HepG2 (cell line): ENCODE data around the gene ESF1.
"Not testable (repeated sequence)": the region's sequence is repeated elsewhere in the genome, so short reads cannot be mapped to it uniquely, and the experiment has no call there.

ENCODE experiments used
- ATF7-NPFF ChIP-seq: sonication (generic); formaldehyde crosslinking; IDR thresholded peaks from 2 replicates; pipeline ENCODE4 v1.8.1; 2023; ENCODE audit warnings: mild to moderate bottlenecking, low read depth, missing genetic modification reagents, moderate library complexity
- FOXA1 ChIP-seq, 2 experiments: fragments of 450-650 bp in 1 of 2; sonication (generic) in 1 of 2; formaldehyde crosslinking in 1 of 2; IDR thresholded peaks; 2 replicates each; pipeline versions ENCODE4 v1.4.0 to v1.6.1; 2016 to 2020; ENCODE audit warnings: missing genetic modification reagents in 1 of 2
- HCFC1 ChIP-seq: fragments of 150-350 bp; IDR thresholded peaks from 2 replicates; pipeline ENCODE4 v1.6.1; 2014; ENCODE audit warnings: low read depth, low read length
- POLR2A ChIP-seq, 2 experiments: IDR thresholded peaks; 2 replicates each; pipeline ENCODE4 v1.6.1; 2011; ENCODE audit warnings: low read depth in 2 of 2, low read length in 2 of 2, mild to moderate bottlenecking in 1 of 2, moderate library complexity in 1 of 2; ENCODE audit not compliant: insufficient read depth in 1 of 2
- RFX5 ChIP-seq: IDR thresholded peaks from 2 replicates; pipeline ENCODE4 v1.6.1; 2011; ENCODE audit warnings: low read depth, low read length, improper control_type of control experiment
- RXRA ChIP-seq: sonication (generic); formaldehyde crosslinking; IDR thresholded peaks from 2 replicates; pipeline ENCODE4 v1.5.1; 2020; ENCODE audit warnings: missing genetic modification reagents
- TRIM24 ChIP-seq: sonication (generic); formaldehyde crosslinking; IDR thresholded peaks from 2 replicates; pipeline ENCODE4 v1.8.0; 2022; ENCODE audit warnings: mild to moderate bottlenecking, missing genetic modification reagents
- ZNF678 ChIP-seq: sonication (generic); formaldehyde crosslinking; IDR thresholded peaks from 2 replicates; pipeline ENCODE4 v1.4.0; 2020; ENCODE audit warnings: mild to moderate bottlenecking, missing genetic modification reagents
- ZNF782 ChIP-seq: sonication (generic); formaldehyde crosslinking; IDR thresholded peaks from 2 replicates; pipeline ENCODE4 v1.4.0; 2020; ENCODE audit warnings: missing genetic modification reagents, mild to moderate bottlenecking, borderline replicate concordance
- TF ChIP-seq, protein P1 (sequence below): sonication (generic); formaldehyde crosslinking; IDR thresholded peaks from 2 replicates; pipeline ENCODE4 v1.4.0; 2020; ENCODE audit warnings: low read depth, mild to moderate bottlenecking, missing genetic modification reagents

GRCh38 chr20:13738187-13738586 is 46.5 kb downstream of the ESF1 start:
- not testable (repeated sequence) for TF ChIP-seq ATF7-NPFF (CRISPR knock-in tag); HCFC1; POLR2A (IDR thresholded peaks at IDR 0.05; ENCODE audit: insufficient read depth in 1 of 2, low read depth in 2 of 2, low read length in 2 of 2); ZNF678 (CRISPR knock-in tag); FOXA1 (IDR thresholded peaks at IDR 0.05); FOXA1 (CRISPR knock-in tag; IDR thresholded peaks at IDR 0.05); RFX5; ZNF782 (CRISPR knock-in tag); TRIM24; RXRA
- TF ChIP-seq, protein P1, sequence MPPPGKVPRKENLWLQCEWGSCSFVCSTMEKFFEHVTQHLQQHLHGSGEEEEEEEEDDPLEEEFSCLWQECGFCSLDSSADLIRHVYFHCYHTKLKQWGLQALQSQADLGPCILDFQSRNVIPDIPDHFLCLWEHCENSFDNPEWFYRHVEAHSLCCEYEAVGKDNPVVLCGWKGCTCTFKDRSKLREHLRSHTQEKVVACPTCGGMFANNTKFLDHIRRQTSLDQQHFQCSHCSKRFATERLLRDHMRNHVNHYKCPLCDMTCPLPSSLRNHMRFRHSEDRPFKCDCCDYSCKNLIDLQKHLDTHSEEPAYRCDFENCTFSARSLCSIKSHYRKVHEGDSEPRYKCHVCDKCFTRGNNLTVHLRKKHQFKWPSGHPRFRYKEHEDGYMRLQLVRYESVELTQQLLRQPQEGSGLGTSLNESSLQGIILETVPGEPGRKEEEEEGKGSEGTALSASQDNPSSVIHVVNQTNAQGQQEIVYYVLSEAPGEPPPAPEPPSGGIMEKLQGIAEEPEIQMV (CRISPR knock-in tag): not testable (repeated sequence)
